Keratinocyte (primary cell): ENCODE measurements around the gene SMIM7. TPM values are rescaled to one million over a fixed set of nuclear protein-coding genes. Genes with fewer than 3 reads are reported as not detected.
"Not testable (repeated sequence)": the region's sequence is repeated elsewhere in the genome, so short reads cannot be mapped to it uniquely, and the experiment has no call there.

Experiments used
- DNase-seq: peaks from one replicate; pipeline ENCODE4 v3.0.0-alpha.2; 2011; ENCODE audit warnings: low read depth, missing footprints, low spot score
- FAIRE-seq: peaks from 2 replicates; lab custom pipeline; 2011; peaks lifted over from hg19 to GRCh38; lab: Jason Lieb, UNC
- H2AFZ ChIP-seq: 2 replicates; pipeline ENCODE4 v1.6.0; 2012; ENCODE audit warnings: low read length, control low read depth, inconsistent platforms; ENCODE audit not compliant: control insufficient read depth
- H3K27ac ChIP-seq: 2 replicates; pipeline ENCODE4 v1.5.1; 2011; ENCODE audit warnings: low read length; ENCODE audit not compliant: control insufficient read depth, insufficient read depth
- H3K27me3 ChIP-seq: 3 replicates; pipeline ENCODE4 v1.6.0; 2011; ENCODE audit warnings: low read length; ENCODE audit not compliant: control insufficient read depth, insufficient read depth; ENCODE audit errors: extremely low read depth
- H3K36me3 ChIP-seq, 2 experiments: 2 replicates in 1 of 2; 3 replicates in 1 of 2; pipeline ENCODE4 v1.5.1; 2011; ENCODE audit warnings: low read length in 2 of 2, mild to moderate bottlenecking in 1 of 2; ENCODE audit not compliant: control insufficient read depth in 2 of 2, insufficient read depth in 2 of 2; ENCODE audit errors: extremely low read depth in 1 of 2
- H3K4me1 ChIP-seq: 3 replicates; pipeline ENCODE4 v1.5.1; 2011; ENCODE audit warnings: low read length; ENCODE audit not compliant: control insufficient read depth, insufficient read depth; ENCODE audit errors: extremely low read depth
- H3K4me2 ChIP-seq: 3 replicates; pipeline ENCODE4 v1.6.0; 2011; ENCODE audit warnings: low read depth, low read length; ENCODE audit not compliant: control insufficient read depth, insufficient read depth; ENCODE audit errors: extremely low read depth
- H3K4me3 ChIP-seq, 3 experiments: fragments of 200-600 bp in 1 of 3; sonication (generic) in 1 of 3; 2 replicates in 2 of 3; 3 replicates in 1 of 3; pipeline ENCODE4 v1.5.1; 2011 to 2016; ENCODE audit warnings: low read length in 3 of 3, mild to moderate bottlenecking in 3 of 3, control low read depth in 2 of 3, inconsistent platforms in 1 of 3, low read depth in 1 of 3, mixed read lengths in 1 of 3, mixed run types in 1 of 3, moderate library complexity in 1 of 3; ENCODE audit not compliant: control insufficient read depth in 2 of 3, insufficient read depth in 2 of 3; ENCODE audit errors: extremely low read depth in 1 of 3
- H3K79me2 ChIP-seq: 2 replicates; pipeline ENCODE4 v1.6.0; 2012; ENCODE audit warnings: low read length; ENCODE audit not compliant: control insufficient read depth, insufficient read depth
- H3K9ac ChIP-seq: 3 replicates; pipeline ENCODE4 v1.6.0; 2011; ENCODE audit warnings: low read length; ENCODE audit not compliant: control insufficient read depth, insufficient read depth; ENCODE audit errors: extremely low read depth
- H3K9me1 ChIP-seq: 3 replicates; pipeline ENCODE4 v1.6.0; 2011; ENCODE audit warnings: low read length; ENCODE audit not compliant: control insufficient read depth, insufficient read depth; ENCODE audit errors: extremely low read depth
- H3K9me3 ChIP-seq: 2 replicates; pipeline ENCODE4 v1.5.1; 2012; ENCODE audit warnings: low read depth, low read length; ENCODE audit not compliant: control insufficient read depth
- H4K20me1 ChIP-seq: 3 replicates; pipeline ENCODE4 v1.6.0; 2011; ENCODE audit warnings: low read length; ENCODE audit not compliant: control insufficient read depth, insufficient read depth; ENCODE audit errors: extremely low read depth
- CTCF ChIP-seq, 3 experiments: IDR thresholded peaks in 1 of 3; conservative IDR thresholded peaks in 1 of 3; optimal IDR thresholded peaks in 1 of 3; 2 replicates in 2 of 3; 3 replicates in 1 of 3; pipeline versions ENCODE3 to v1.5.1; 2011; ENCODE audit warnings: low read length in 3 of 3, mild to moderate bottlenecking in 3 of 3, moderate library complexity in 2 of 3, control low read depth in 1 of 3, inconsistent platforms in 1 of 3; ENCODE audit not compliant: insufficient read depth in 2 of 3; ENCODE audit errors: extremely low read depth in 1 of 3
- EZH2 ChIP-seq: IDR thresholded peaks from one replicate; pipeline ENCODE4 v1.6.1; 2012; ENCODE audit warnings: inconsistent platforms, mild to moderate bottlenecking, low read length, moderate library complexity
- dilution Hi-C: fragments of 300-500 bp; cut with MboI; formaldehyde crosslinking; loops from one replicate; pipeline ENCODE4 v1.7.0; 2020; ENCODE audit warnings: low sequenced_read_pairs; ENCODE audit not compliant: extremely low pct_ligation_motif_present
- polyA plus RNA-seq, 5 experiments: library from polyadenylated mRNA; depleted of rRNA in 3 of 5; stranded (reverse) in 3 of 5; stranded (forward) in 1 of 5; unstranded in 1 of 5; fragments of >200 nt; gene quantifications; 1 replicate in 1 of 5; 2 replicates in 3 of 5; 3 replicates in 1 of 5; pipeline versions ENCODE4 v1.2.1 to v1.2.3, GENCODE V29; 2011 to 2012; ENCODE audit warnings: missing spikeins in 2 of 5, low read depth in 1 of 5, low replicate concordance in 1 of 5

SMIM7 gene
- polyA plus RNA-seq, 1 donor (not counting 4 experiments of a cell fraction or from before 2014, with no cell fraction given): 79.1 TPM

- dilution Hi-C loops: no loop called here
- Histone ChIP-seq H3K4me3 (no peak overlapping the region), H3K9me3 (no peaks in the 10 kb centered on the region), H4K20me1 (no peaks in the 10 kb centered on the region), H3K27me3 (no peaks in the 10 kb centered on the region), H3K9me1 (no peaks in the 10 kb centered on the region), H3K9ac (no peak overlapping the region), H3K27ac (no peak overlapping the region), H3K79me2 (no peaks in the 10 kb centered on the region), H3K4me2 (no peak overlapping the region), H3K36me3 (no peaks in the 10 kb centered on the region), H2AFZ (no peak overlapping the region), H3K4me1 (no peaks in the 10 kb centered on the region)
- TF ChIP-seq EZH2 (no peak), CTCF (optimal IDR thresholded peaks at IDR 0.05 in 1 of 3, IDR thresholded peaks at IDR 0.05 in 1 of 3, conservative IDR thresholded peaks at IDR 0.05 in 1 of 3; ENCODE audit: extremely low read depth in 1 of 3, insufficient read depth in 2 of 3, low read length in 3 of 3) (no peak)
- DNase-seq: no peak
- FAIRE-seq: no peak
Measured at GRCh38 chr19:16671652-16672274, 11.8 kb upstream of the SMIM7 start.

GRCh38 chr19:16670291-16670690 is 10.3 kb upstream of the SMIM7 start:
- no peaks in the 10 kb centered on the region for H3K27me3 ChIP-seq
- no peaks in the 10 kb centered on the region for H3K4me1 ChIP-seq
- H3K27ac ChIP-seq: no peak overlapping the region
- no peak for TF ChIP-seq CTCF (optimal IDR thresholded peaks at IDR 0.05 in 1 of 3, IDR thresholded peaks at IDR 0.05 in 1 of 3, conservative IDR thresholded peaks at IDR 0.05 in 1 of 3; ENCODE audit: extremely low read depth in 1 of 3, insufficient read depth in 2 of 3, low read length in 3 of 3)
- no peak for TF ChIP-seq EZH2
- no peak overlapping the region for H3K4me3 ChIP-seq
- H2AFZ ChIP-seq: no peak overlapping the region
- no peaks in the 10 kb centered on the region for H4K20me1 ChIP-seq
- H3K9me1 ChIP-seq: no peaks in the 10 kb centered on the region
- H3K9me3 ChIP-seq: no peaks in the 10 kb centered on the region
- no peaks in the 10 kb centered on the region for H3K79me2 ChIP-seq
- no peak overlapping the region for H3K4me2 ChIP-seq
- H3K36me3 ChIP-seq: no peaks in the 10 kb centered on the region
- FAIRE-seq: no peak
- no peak overlapping the region for H3K9ac ChIP-seq
- dilution Hi-C loops: no loop called here
- no peak for DNase-seq

GRCh38 chr19:16668702-16669101 is 8.8 kb upstream of the SMIM7 start:
- FAIRE-seq, H3K9ac ChIP-seq, H3K4me1 ChIP-seq, H3K9me3 ChIP-seq, H3K4me2 ChIP-seq, DNase-seq, H3K79me2 ChIP-seq, H3K27ac ChIP-seq, dilution Hi-C loops, H3K36me3 ChIP-seq, H3K9me1 ChIP-seq, H3K27me3 ChIP-seq, H4K20me1 ChIP-seq, H2AFZ ChIP-seq, H3K4me3 ChIP-seq: not testable (repeated sequence)
